Mammary epithelial cell (primary cell): ENCODE results near the gene RSAD1.

ENCODE experiments used
- CTCF ChIP-seq, 2 donors: IDR thresholded peaks in 1 of 2; conservative IDR thresholded peaks in 1 of 2; 2 replicates each; pipeline ENCODE4 v1.5.1; 2011 to 2012; ENCODE audit warnings: inconsistent platforms in 2 of 2, low read length in 2 of 2, mild to moderate bottlenecking in 2 of 2, control low read depth in 1 of 2, low read depth in 1 of 2; ENCODE audit not compliant: insufficient read depth in 1 of 2; ENCODE audit errors: extremely low read depth in 1 of 2
- EZH2 ChIP-seq: IDR thresholded peaks from 2 replicates; pipeline ENCODE4 v1.6.1; 2012; ENCODE audit warnings: low read length, inconsistent platforms, borderline replicate concordance

GRCh38 chr17:50533720-50534148, 55.1 kb downstream of the RSAD1 start:
- no peak for TF ChIP-seq CTCF (conservative IDR thresholded peaks at IDR 0.05 in 1 of 2, IDR thresholded peaks at IDR 0.05 in 1 of 2; ENCODE audit: extremely low read depth in 1 of 2, insufficient read depth in 1 of 2, low read depth in 1 of 2, low read length in 2 of 2)
- TF ChIP-seq EZH2, result no peak
